Activated CD8-positive, alpha-beta T cell treated with anti-CD3 and anti-CD28 coated beads for 36 hours (primary cell): ENCODE data around the gene RHOH. TPM values are rescaled to one million over a fixed set of nuclear protein-coding genes. Genes with fewer than 3 reads are reported as not detected.

Source experiments
- ATAC-seq: fragments of 200-7000 bp; cut with Tn5 transposase; one replicate; pipeline ENCODE4 v1.10.0; 2021; ENCODE audit warnings: mild to moderate bottlenecking, moderate library complexity
- CTCF ChIA-PET: fragments of 350-600 bp; sonication (Branson Sonifier 250); formaldehyde crosslinking; loops from one replicate; lab custom pipeline; 2021; ENCODE audit warnings: antibody characterized with exemption; lab: Charles Lee
- POLR2A ChIA-PET: fragments of 350-600 bp; sonication (Branson Sonifier 250); formaldehyde crosslinking; loops from one replicate; lab custom pipeline; 2021; ENCODE audit warnings: antibody characterized with exemption; lab: Charles Lee
- DNase-seq: peaks from one replicate; pipeline ENCODE4 v3.0.0-alpha.2; 2020
- H3K27ac Mint-ChIP-seq: one replicate; pipeline ENCODE4 v1.8.0; 2021; ENCODE audit warnings: mild to moderate bottlenecking, mixed read lengths
- H3K27me3 Mint-ChIP-seq: one replicate; pipeline ENCODE4 v1.8.0; 2021; ENCODE audit warnings: mixed read lengths
- H3K36me3 Mint-ChIP-seq: one replicate; pipeline ENCODE4 v1.8.0; 2021; ENCODE audit warnings: low read depth, mixed read lengths
- H3K4me1 Mint-ChIP-seq: one replicate; pipeline ENCODE4 v1.8.0; 2021; ENCODE audit warnings: low read depth, mixed read lengths
- H3K4me3 Mint-ChIP-seq: one replicate; pipeline ENCODE4 v1.8.0; 2021; ENCODE audit warnings: mild to moderate bottlenecking, moderate library complexity, mixed read lengths
- H3K9me3 Mint-ChIP-seq: one replicate; pipeline ENCODE4 v1.8.0; 2021; ENCODE audit warnings: mixed read lengths
- CTCF ChIP-seq: fragments of 200-600 bp; IDR thresholded peaks from one replicate; pipeline ENCODE4 v1.8.0; 2022; ENCODE audit warnings: antibody characterized with exemption, mild to moderate bottlenecking
- intact Hi-C: fragments of 100-400 bp; cut with micrococcal nuclease; formaldehyde crosslinking; loops from one replicate; pipeline ENCODE4 v1.10.0; 2022
- total RNA-seq, 2 experiments: library from RNA; stranded (reverse); gene quantifications; one replicate each; pipeline ENCODE4 v1.2.3, GENCODE V29; 2021

The RHOH gene
- total RNA-seq, 2 experiments from 2014 or later: 121 to 126 TPM

- DNase-seq (peak; percentile 50), ATAC-seq (peak; percentile 13)
- H3K36me3 Mint-ChIP-seq: peaks cover 16% of the 10 kb centered on the region
- intact Hi-C loops: loop anchor here (5.0 kb wide), 1 partner anchor 41 kb away; no protein-coding TSS in a partner anchor
- TF ChIP-seq CTCF: no peak
- H3K27me3 Mint-ChIP-seq: no peaks in the 10 kb centered on the region
- ChIA-PET POLR2A (interaction anchor here (1.0 to 16.4 kb wide), 7 partner anchors 9 to 137 kb away, joined by 3 to 447 read pairs (median 95); partner anchors contain the start of gene N4BP2), CTCF (interaction anchor here (0.8 to 2.9 kb wide), 7 partner anchors 21 to 137 kb away, joined by 3 to 14 read pairs (median 9); no protein-coding TSS in a partner anchor)
- peak overlapping the region; percentile 99 for H3K27ac Mint-ChIP-seq
- peaks cover 57% of the 10 kb centered on the region for H3K4me1 Mint-ChIP-seq
- peaks cover 5% of the 10 kb centered on the region for H3K9me3 Mint-ChIP-seq
- peak overlapping the region; percentile 99 for H3K4me3 Mint-ChIP-seq
These were observed 3.7 kb upstream of the RHOH start for GRCh38 chr4:40193016-40193571.

GRCh38 chr4:40193578-40193977 is 3.3 kb upstream of the RHOH start:
- peak; percentile 7 for ATAC-seq
- Mint-ChIP-seq H3K36me3 (peaks cover 21% of the 10 kb centered on the region), H3K27ac (peak overlapping the region; percentile 99), H3K4me3 (peak overlapping the region; percentile 99), H3K27me3 (no peaks in the 10 kb centered on the region), H3K4me1 (peaks cover 57% of the 10 kb centered on the region), H3K9me3 (peaks cover 5% of the 10 kb centered on the region)
- no peak for TF ChIP-seq CTCF
- POLR2A ChIA-PET: interaction anchor here (1.0 to 16.4 kb wide), 6 partner anchors 10 to 137 kb away, joined by 6 to 447 read pairs (median 195); partner anchors contain the start of gene N4BP2
- intact Hi-C loops: loop anchor here (5.0 kb wide), 1 partner anchor 41 kb away; no protein-coding TSS in a partner anchor
- DNase-seq: no peak
- CTCF ChIA-PET: interaction anchor here (1.4 to 2.9 kb wide), 4 partner anchors 10 to 138 kb away, joined by 3 to 9 read pairs (median 6); no protein-coding TSS in a partner anchor

GRCh38 chr4:40194602-40195161 is 2.1 kb upstream of the RHOH start:
- peaks cover 5% of the 10 kb centered on the region for H3K9me3 Mint-ChIP-seq
- H3K27ac Mint-ChIP-seq: peak overlapping the region; percentile 99
- H3K4me1 Mint-ChIP-seq: peaks cover 57% of the 10 kb centered on the region
- H3K4me3 Mint-ChIP-seq: peak overlapping the region; percentile 99
- intact Hi-C loops: loop anchor here (5.0 kb wide), 2 partner anchors 42 to 137 kb away; partner anchors contain the start of gene N4BP2
- POLR2A ChIA-PET: interaction anchor here (0.8 to 16.4 kb wide), 15 partner anchors 9 to 496 kb away, joined by 3 to 447 read pairs (median 5); partner anchors contain the start of gene N4BP2
- peaks cover 32% of the 10 kb centered on the region for H3K36me3 Mint-ChIP-seq
- ATAC-seq (peak; percentile 29), DNase-seq (peak; percentile 70)
- no peaks in the 10 kb centered on the region for H3K27me3 Mint-ChIP-seq
- CTCF ChIA-PET: interaction anchor here (0.8 to 6.3 kb wide), 17 partner anchors 9 to 139 kb away, joined by 3 to 40 read pairs (median 6); no protein-coding TSS in a partner anchor
- TF ChIP-seq CTCF: no peak

- H3K9me3 Mint-ChIP-seq: peaks cover 5% of the 10 kb centered on the region
These were observed 1.4 kb upstream of the RHOH start for GRCh38 chr4:40195182-40196177.

More at GRCh38 chr4:40195182-40196177, 1.4 kb upstream of the RHOH start:
- intact Hi-C loops: loop anchor here (5.0 kb wide), 1 partner anchor 138 kb away; the partner anchor contains the start of gene N4BP2
- Mint-ChIP-seq H3K4me3 (peak overlapping the region; percentile 99), H3K27me3 (no peaks in the 10 kb centered on the region), H3K36me3 (peaks cover 40% of the 10 kb centered on the region), H3K27ac (peak overlapping the region; percentile 99), H3K4me1 (peaks cover 50% of the 10 kb centered on the region)
- no peak for TF ChIP-seq CTCF
- ATAC-seq: no peak
- CTCF ChIA-PET: interaction anchor here (0.8 to 6.3 kb wide), 17 partner anchors 8 to 140 kb away, joined by 3 to 40 read pairs (median 5); no protein-coding TSS in a partner anchor
- POLR2A ChIA-PET: interaction anchor here (0.8 to 16.4 kb wide), 17 partner anchors 10 to 497 kb away, joined by 3 to 447 read pairs (median 4); partner anchors contain the start of gene N4BP2
- no peak for DNase-seq
